GM18867 (cell line): ENCODE data around the gene POLG2.
"Not testable (repeated sequence)": the region's sequence is repeated elsewhere in the genome, so short reads cannot be mapped to it uniquely, and the experiment has no call there.

Source experiments
- ATAC-seq: cut with Tn5 transposase; IDR thresholded peaks from one replicate; pipeline ENCODE4 v1.9.1; 2021; ENCODE audit warnings: mild to moderate bottlenecking, moderate library complexity; ENCODE audit not compliant: unreplicated experiment

The POLG2 gene

GRCh38 chr17:64443086-64443760, 53.6 kb downstream of the POLG2 start:
- no peak for ATAC-seq

- ATAC-seq: no peak
Measured at GRCh38 chr17:64442541-64442971, 54.3 kb downstream of the POLG2 start.

GRCh38 chr17:64441772-64442540, 54.9 kb downstream of the POLG2 start:
- ATAC-seq: no peak

GRCh38 chr17:64439956-64440355, 56.9 kb downstream of the POLG2 start:
- no peak for ATAC-seq

- not testable (repeated sequence) for ATAC-seq
Measured at GRCh38 chr17:64439521-64439920, 57.3 kb downstream of the POLG2 start.

GRCh38 chr17:64437944-64438525, 58.8 kb downstream of the POLG2 start:
- ATAC-seq: no peak

GRCh38 chr17:64431534-64431933, 65.3 kb downstream of the POLG2 start:
- ATAC-seq: no peak

GRCh38 chr17:64430036-64430435, 66.8 kb downstream of the POLG2 start:
- ATAC-seq: not testable (repeated sequence)

- no peak for ATAC-seq
Measured at GRCh38 chr17:64428406-64428805, 68.4 kb downstream of the POLG2 start.
